HG03066 (cell line): ENCODE results near the gene ZNF554.

Experiments used
- ATAC-seq: cut with Tn5 transposase; IDR thresholded peaks from one replicate; pipeline ENCODE4 v1.9.1; 2021; ENCODE audit warnings: low read depth; ENCODE audit not compliant: unreplicated experiment

Gene ZNF554

DNA sequence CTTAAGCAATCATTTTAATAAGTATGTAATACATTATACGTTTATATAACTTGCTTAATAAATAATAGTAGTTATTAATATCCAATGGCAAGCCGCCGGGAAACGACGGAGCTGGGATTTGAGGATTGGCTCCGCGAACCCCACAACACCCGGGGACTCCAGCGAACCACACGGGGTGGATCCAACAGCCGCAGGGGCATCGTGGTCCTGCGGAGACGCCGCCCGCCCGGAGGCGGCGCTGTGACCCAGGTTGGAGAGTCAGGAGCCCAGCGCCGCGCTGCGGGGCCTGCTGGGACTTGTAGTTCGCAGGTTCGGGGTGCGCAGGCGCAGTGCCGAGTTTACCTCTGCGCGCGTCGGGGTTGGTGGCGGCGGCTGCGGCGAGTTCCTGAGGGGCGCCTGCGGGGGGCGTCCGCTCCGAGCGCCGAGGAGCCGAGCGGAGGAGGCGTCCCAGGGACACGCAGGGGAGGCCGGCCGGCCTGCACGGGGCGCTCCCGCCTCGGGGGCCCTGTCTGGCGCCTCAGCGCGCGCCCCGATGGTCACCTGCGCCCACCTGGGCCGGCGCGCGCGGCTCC, at the start of gene ZNF554:
Gene ZNF554, plus strand, starts transcription at position 329 of the 572 bp plus-strand sequence. Its CDS starts 204 bp downstream, at position 533.
- peak; percentile 85 for ATAC-seq

DNA sequence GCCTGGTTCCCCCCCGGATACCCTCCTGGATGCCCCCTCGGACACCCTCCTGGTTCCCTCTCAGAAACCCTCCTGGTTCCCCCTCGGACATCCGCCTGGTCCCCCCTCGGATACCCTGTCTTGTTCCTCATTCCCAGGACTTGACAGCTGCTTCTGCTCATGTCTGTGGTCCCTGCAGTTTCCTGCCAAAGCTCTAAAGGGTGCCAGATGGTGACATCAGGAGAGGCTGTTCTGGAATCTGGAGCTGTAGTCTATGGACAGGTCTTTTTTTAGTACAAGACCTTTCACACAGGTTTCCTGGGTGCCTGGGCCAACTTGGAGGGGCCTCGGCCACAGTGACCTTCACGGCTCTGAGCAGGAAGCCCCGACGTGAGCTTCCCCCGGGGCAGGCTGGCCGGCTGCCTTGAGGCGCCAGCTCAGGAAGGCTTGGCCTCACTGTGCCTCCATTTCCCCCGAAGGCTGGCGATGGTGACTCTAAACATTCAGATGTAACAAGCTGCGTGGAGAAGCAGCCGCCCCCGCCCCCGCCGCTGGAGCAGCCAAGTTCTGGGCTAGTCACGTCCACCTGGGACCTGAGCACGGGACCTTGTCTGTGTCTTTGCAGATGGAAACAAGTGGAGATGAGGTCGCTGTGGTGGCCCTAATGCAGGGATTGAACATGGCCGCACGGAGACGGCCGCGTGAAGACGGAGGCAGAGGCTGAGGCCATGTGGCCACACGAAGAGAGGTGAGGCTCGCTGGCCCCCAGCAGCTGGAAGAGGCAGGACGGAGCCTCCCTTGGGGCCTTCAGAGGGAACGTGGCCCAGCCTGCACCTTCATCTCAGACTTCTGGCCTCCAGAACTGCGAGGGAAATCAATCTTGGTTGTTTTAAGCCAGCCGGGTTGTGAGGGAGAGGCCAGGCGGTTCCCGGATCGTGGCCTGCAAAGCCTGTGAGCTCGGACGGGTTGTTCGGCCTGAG, 49.3 kb upstream of the ZNF554 start:
- ATAC-seq = no peak

DNA sequence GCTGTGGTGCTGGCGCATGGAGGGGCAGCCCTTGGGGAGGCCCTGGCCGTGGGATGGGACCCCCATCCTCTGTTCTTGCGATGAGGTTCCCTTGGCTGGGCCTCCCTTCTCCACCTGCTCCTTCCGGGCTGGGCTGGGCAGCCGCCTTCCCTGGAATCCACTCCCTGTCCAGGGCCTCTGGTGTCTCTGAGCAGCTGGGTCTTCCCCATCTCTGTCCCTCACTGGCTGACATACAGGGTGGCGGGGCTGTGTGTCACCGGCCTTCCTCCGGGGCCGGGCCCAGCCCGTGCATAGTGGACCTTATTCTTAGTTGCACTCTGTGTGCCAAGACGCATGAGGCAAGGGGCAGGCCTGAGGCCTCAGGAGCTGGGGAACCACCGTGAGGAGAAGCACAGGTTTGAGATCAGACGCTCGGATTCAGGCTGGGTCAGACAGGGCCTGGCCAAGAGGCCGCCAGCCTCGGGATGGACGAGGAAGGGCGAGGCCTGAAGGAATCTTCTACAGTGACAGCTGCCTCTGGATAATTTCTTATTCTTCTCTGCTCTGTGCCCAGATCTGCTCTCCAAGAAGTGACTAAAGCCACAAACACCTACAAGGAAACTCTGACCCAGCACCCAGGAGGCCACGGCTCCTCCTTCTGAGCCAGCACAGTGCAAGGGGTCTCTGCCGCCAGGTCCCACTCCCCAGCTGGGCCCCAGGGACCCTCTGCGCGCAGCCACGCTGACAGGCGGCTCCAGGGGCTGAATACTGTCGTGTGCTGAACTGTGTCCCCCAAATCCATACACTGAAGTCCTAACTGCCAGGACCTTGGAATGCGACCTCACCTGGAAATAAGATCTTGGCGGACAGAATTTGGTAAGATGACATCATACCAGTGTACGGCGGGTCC, 47.6 kb upstream of the ZNF554 start:
- no peak for ATAC-seq

DNA sequence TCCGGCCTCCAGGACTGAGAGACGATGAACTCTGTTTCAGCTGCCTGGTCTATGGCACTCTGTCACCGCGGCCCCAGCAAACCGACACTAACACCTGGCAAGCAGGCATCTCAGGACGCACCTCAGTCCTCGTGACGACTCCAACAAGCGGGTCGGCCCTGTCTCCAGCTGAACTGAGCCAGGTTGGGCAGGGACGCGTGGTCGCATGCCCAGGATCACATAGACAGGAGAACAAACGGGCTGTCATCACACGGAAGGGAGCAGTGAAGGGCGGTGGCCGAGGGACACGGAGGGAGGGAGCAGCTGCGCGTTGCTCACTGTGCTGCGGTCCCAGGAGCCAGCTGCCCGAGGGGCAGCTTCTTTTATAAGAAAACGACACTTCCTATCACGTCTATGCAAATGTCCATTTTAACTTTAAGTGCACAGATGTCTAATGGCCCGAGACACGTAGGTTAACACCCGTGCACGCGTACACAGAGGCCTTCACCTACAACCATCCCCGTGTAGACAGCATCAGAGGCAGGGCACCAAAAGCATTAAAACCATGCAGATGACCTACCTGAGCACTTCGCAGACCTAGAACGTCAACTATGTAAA, 45.5 kb upstream of the ZNF554 start:
- no peak for ATAC-seq

DNA sequence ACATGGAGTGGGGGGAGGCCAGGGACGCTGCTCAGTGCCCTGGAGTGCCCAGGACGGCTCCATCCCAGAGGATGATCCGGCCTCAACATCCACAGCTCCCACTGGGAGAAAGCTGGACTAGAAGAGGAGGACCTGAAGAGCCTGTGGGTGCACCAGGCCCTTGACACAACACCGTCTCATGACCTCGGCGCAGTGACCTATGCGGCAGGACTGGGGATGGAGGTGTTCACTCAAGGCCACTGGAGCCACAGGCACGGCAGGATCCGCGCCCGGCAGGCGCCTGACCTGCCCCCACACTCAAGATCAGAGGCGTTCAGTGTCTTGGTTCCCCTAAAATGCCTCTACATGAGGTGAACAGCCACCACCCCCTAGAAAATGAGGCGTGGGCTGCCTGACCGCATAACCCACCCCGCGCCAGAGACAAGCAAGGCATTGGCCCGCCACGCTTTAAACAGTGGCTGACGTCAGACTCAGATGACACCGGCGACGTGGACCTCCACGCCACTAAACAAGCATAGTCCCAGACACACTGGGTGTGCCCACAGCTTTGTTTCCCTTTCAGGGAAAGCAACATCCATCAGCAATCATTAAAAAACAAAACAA, 44.6 kb upstream of the ZNF554 start:
- ATAC-seq = no peak

DNA sequence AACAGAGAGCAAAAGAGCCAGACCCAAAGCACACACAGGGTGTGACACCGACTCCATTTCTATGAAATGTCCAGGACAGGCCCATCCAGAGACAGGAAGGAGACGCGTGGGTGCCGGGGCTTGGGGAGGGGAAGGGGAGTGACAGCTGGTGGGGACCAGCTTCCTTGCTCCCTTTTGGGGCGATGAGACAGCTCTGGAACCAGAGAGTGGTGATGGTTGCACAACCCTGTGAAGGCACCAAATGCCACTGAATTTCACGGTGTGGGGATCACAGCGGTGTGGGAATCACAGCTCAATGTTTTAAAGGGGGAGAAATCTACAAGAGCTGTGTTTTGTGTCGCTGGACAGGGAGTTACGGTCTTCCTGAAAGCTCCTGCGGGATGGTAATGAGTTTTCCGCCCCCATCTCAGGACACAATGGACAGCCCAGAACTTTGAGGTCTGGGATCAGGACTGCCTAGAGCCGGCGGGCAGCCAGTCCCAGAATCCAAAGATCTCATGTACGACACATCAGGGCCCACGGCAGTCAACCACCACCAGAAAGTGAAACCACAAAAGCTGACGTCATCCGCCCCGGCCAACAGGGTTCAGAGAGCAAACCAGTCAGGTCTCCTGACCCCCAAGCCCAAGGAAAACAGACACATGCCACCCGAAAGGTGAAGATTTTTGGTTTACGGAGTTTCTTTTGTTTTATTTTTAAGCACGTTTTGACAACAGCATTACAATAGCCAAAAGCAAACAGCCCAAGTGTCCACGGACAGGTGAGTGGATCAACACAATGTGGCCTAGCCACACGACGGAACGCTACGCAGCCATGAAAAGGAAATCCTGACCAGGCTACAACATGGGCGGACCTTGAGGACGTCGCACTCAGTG, 43.9 kb upstream of the ZNF554 start:
- no peak for ATAC-seq

DNA sequence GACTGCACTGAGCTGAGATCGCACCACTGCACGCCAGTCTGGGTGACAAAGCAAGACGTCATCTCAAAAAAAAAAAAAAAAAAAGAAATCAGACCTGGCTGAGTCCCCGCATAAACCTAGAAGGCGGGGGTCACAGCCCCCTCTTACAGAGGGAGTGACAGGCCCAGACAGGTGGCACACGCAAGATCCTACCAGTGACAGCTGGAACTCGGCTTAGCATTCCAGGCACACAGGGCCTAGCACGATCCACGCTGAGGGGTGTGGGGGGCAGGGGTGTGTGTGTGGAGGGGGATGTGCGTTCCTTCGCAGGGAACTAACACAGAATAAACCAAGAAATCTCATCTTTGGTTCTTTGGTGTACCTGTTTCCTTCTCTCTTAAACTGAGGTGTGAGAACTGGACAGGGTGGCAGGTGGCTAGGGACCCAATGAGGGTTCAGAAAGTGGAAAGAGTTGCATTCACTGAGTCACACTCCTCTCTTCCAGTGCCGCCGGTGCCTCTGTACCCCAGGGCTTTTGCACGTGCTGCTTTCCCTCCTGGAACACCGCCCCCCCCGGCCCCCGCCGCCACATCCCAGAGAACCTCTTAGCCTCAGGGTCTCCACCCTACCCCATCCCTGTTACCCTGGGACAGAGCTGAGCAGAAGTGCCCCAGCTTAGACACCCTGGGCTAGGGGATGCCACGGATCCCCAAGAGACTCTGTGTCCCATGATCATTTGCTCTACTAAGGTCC, 41.5 kb upstream of the ZNF554 start:
- ATAC-seq = no peak

DNA sequence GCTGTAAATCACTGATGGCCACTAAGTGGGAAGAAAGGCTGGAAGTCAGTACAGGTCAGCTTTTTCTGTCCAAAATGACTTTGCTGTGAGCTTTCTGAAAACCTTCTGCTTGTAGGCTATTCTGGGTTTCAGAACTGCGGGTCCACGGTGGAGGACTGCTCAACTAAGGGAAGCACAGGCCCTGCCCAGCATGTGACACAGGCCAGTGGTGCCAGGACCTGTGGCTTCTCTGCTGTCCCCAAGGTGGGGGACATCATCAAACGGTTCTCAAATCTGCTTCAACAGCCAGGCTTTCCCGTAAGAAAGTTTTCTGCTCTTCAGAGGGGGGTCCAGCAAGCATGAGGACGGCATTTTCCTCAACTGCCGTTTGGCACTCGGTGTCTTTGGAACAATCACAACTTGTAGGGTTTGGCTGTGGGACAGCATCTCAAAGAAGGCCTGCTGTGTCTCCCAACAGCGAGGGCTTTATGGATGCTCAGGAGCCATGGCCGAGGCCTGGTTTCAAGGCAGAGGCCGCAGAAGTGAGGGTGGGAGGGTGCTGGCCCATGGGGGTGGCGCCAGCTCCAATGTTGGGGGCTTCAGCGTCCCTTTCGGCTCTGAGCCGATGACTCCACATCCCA, 40.4 kb upstream of the ZNF554 start:
- no peak for ATAC-seq

DNA sequence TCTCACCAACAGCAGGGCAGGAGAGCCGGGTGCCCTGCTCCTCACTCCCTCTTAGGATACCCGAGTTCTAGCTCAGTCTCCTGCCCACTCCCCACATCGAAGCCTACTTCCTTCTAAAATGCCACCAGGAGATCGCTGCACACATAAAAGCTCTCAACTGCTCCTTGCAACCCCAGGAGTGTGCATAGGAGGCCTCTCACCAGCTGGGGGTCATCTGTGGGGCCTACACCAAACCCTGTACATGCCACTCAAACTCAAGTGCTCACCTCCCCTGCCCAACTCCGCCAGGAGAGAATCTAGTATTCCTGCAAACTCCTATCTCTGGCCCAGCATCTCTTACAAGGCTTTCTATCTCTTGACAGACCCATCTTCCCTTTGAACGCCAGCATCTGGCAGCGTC, 39.4 kb upstream of the ZNF554 start:
- no peak for ATAC-seq

DNA sequence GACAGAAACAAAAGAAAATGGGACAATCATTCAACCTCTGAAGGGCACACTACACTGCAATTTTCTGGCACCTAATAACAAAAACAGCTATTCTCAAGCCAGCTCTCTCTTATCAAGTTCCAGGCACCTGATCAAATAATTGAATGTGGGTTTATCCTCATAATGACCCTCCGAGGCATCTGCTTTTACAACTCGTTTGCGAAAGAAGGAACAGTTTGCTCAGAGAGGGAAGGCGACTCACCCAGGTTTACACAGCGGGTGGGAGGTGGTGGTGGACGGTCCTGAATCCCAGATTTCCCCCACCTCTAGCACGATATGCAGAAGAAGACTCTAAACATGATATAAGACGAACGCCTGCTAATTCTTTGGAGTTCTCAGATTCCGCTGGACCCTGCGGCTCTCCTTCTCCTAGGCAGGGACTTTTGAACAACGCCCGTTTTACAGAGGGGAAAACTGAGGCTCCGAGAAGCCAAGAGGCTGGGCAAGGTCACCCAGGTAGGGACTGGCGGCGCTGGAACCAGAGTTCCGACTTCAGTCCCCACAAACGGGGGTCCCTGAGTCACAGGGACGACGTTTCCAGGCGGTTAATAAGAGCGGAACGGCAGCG, 37.2 kb upstream of the ZNF554 start:
- ATAC-seq = no peak

DNA sequence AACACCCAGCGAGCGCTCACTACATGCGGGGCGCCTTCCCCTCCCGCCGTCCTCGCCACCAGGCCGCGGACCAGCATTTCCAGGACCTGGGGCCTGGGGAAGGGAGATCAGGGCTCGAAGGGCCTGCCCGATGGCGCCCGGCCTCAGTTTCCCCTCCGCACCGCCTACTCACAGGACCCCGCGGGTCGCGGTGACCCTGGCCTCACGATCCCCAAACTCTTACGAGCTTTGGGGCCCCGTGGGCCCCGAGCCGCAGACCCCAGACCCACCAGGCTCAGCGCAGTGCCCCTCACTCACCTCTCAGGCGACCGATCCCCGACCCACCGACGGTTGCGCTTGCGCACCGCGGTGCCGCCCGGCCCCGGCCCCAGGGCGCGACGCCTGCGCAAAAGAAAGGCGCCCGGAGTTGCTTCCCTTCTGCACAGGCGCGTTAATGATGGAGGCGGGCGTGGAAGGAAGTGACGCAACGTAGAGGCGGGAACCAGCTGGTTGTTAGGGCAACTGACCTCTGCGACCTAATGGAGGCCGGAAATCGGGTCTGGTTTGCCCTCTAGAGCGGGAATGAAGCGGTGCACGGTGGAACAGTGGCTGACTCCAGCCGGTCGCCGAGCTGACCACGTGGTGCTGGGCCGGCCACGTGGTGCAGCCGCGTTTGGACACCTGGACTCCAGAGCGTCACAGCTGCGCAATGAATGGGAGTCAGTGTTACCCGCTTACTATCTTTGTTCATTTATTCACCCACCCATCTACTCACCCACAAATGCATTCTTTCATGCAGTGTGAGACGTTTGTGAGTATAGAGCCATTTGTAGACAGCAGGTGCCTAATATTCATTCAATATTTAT, 36.5 kb upstream of the ZNF554 start, which contains the start of gene SGTA:
Gene SGTA, minus strand, starts transcription at position 338 of the 845 bp plus-strand sequence. CDS start 14,205 bp downstream, outside the sequence.
- ATAC-seq = peak; percentile 82

DNA sequence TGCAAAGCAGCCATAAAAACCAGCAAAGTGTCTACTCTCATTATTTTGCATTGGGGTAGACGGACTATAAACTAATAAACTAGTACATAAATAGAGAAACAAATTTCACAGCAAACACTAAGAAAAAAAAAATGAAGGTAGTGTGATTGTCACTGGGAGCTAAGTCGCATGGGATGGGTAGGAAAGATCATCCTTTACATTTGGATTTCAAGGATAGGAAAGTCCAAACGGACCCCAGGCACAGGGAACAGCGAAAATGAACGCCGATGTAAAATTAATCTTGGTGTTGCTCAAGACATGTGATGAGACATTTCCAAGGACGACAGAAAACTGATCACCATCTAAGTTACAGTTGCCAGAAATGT, 35.9 kb upstream of the ZNF554 start:
- ATAC-seq = no peak

DNA sequence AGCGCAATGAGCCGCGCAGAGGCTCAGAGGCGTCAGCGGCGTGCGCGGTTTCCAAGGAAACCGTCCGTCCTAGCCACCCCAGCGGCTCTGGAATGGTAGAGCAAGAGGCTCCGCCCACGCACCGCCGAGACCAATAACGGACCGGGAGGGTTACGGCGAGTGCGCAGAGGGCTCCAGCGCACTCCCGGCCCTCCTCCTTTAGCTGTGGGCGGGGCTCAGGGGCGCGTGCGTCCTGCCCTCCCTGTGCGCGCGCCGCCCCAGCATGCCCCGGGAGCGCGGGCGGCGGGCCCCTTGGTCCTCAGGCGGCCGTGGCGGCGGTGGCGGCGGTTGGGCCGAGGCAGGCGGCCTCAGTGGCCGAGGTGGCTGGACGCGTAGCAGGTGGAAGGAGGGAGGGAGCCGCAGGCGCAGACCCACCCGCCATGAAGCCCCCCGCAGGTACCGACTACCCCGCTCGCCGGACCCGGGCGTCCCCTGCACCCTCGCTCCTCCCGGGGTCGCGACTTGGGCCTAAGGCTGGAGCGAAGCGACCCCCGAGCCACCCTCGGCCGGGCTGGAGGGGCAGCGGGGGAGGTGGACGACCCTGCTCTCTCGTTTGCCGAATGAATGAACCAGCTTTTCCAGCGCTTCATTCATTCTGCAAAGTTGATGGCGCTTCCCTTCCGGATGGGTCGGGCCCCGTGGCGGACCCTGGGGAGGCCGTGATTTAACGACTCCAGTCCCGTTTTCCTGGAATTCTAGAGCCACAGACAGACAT, 34.2 kb upstream of the ZNF554 start, which contains the start of gene THOP1:
Gene THOP1, plus strand, starts transcription at position 260 of the 754 bp plus-strand sequence. Its CDS starts 160 bp downstream, at position 420.
- ATAC-seq = peak; percentile 51

DNA sequence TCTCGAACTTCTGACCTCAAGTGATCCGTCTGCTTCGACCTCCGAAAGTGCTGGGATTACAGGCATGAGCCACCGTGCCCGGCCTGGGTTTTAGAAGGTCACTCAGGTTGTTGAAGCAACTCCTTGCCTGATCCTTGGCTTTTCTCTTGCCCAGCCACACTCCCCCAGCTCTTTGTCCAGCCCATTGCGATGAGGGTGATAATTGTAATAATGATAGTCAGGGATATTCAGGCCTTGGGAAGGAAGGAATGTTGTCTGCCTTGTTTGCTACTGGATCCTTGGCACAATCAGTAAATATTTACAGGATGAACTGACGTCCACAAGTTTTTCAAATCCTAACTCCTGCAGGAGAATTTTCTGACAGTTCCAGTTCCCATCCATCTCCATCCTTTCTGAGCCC, 32.6 kb upstream of the ZNF554 start:
- no peak for ATAC-seq

DNA sequence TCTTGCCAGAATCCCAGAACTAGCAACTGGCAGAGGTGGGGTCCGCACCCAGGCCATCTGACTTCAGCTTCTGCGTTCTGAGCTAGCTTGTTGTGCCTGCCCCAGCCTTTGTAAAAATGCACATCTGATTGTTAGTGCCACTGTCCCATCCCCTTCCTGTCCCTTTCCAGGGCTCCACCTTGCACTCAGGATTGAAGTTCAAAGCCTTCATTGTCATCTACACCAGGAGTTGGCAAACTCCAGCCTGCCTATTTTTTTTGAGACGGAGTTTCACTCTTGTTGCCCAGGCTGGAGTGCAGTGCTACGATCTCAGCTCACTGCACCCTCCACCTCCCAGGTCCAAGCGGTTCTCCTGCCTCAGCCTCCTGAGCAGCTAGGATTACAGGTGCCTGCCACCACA, 31.4 kb upstream of the ZNF554 start:
- no peak for ATAC-seq

DNA sequence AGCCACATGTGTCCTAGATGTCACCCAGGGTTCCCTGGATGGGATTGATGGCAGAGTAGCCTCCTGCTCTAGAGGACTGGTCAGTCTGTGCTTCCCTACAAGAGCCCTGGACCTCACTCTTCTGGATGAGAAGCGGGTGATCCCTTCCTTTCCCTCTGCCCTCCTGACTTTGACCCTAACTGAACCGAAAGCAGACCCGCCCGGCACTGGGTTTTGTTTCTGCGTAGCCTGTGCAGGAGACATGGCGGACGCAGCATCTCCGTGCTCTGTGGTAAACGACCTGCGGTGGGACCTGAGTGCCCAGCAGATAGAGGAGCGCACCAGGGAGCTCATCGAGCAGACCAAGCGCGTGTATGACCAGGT, 29.5 kb upstream of the ZNF554 start:
- ATAC-seq = no peak
